ENCODE results near the gene FOXP2. TPM values are rescaled to one million over a fixed set of nuclear protein-coding genes. Genes with fewer than 3 reads are reported as not detected.
"Not testable (repeated sequence)": the region's sequence is repeated elsewhere in the genome, so short reads cannot be mapped to it uniquely, and the experiment has no call there.

The FOXP2 gene
- total RNA-seq, 1 donor from 2014 or later = 7.6 TPM

DNA sequence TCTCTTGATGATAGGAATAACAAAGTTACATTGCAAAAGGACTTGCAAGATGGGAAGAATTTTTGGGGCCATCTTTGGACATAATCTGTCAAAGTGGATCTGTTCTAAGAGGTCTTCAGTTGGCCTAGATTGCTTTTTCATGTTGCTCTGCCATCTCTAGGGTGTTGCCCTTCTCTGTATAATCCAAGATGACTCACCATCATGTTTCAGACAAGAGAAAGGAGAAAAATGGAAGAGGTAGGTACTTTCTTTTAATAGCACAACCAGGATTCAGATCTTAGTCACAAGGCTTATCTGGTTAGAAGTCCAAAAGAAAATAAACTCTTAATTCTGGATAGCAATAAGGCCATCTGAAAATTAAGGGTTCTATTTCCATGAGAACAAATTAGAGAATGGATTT lies 38.7 kb upstream of the FOXP2 start:
- intact Hi-C loops (cut with DNase I) = no loop called here
- no peaks in the 10 kb centered on the region for H3K9me3 ChIP-seq
- TF ChIP-seq, protein P1, sequence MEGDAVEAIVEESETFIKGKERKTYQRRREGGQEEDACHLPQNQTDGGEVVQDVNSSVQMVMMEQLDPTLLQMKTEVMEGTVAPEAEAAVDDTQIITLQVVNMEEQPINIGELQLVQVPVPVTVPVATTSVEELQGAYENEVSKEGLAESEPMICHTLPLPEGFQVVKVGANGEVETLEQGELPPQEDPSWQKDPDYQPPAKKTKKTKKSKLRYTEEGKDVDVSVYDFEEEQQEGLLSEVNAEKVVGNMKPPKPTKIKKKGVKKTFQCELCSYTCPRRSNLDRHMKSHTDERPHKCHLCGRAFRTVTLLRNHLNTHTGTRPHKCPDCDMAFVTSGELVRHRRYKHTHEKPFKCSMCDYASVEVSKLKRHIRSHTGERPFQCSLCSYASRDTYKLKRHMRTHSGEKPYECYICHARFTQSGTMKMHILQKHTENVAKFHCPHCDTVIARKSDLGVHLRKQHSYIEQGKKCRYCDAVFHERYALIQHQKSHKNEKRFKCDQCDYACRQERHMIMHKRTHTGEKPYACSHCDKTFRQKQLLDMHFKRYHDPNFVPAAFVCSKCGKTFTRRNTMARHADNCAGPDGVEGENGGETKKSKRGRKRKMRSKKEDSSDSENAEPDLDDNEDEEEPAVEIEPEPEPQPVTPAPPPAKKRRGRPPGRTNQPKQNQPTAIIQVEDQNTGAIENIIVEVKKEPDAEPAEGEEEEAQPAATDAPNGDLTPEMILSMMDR (IDR thresholded peaks at IDR 0.05) = no peak
- no peak for DNase-seq
- no peaks in the 10 kb centered on the region for H3K36me3 ChIP-seq
- ATAC-seq = no peak
- no peak overlapping the region for H3K27ac ChIP-seq
- no peaks in the 10 kb centered on the region for H3K27me3 ChIP-seq
- no peaks in the 10 kb centered on the region for H3K4me1 ChIP-seq
- H3K4me3 ChIP-seq = no peak overlapping the region

DNA sequence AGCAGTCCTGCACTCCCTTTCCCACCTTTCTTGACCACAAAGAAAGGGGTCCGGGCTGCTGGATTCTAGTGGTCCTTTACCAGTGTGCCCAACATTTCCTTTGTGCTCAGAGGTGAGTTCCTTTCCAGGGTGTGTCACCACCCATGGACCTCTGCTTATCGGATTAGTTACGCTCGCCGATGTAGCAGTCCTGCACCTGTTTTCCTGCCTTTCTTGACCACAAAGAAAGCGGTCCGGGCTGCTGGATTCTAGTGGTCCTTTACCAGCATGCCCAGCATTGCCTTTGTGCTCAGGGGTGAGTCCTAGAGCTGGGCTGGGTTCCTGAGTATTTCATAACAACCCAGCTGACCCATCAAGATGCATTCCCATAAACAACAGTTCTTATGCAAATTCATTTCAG lies 30.7 kb upstream of the FOXP2 start:
- intact Hi-C loops (cut with DNase I); ATAC-seq: not testable (repeated sequence)

DNA sequence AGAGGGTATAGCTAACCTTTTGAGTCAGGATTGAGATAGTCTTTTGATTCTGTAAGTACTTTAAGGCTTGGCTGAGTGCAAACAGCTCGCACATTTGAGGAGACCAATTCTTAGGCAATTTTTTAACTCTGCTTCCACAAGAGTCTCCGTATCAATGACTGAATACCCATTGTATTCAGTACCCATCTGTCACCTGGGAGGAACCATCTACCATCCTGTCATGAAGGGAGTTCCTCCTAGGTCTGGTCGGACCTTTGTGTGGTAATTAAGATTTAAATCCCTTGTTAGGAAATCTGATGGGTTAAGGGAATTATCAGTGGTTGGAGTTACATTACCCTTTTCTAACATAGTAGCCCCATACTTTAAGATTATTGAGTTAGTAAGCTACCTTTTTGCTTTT lies 30.3 kb upstream of the FOXP2 start:
- H3K4me3 ChIP-seq; H3K4me1 ChIP-seq; H3K36me3 ChIP-seq; H3K27me3 ChIP-seq; ATAC-seq; intact Hi-C loops (cut with DNase I); H3K9me3 ChIP-seq; H3K27ac ChIP-seq; DNase-seq: not testable (repeated sequence)

More for the DNA sequence above, 30.7 kb upstream of the FOXP2 start:
- H3K27ac ChIP-seq, H3K4me1 ChIP-seq, DNase-seq, H3K9me3 ChIP-seq, H3K4me3 ChIP-seq, H3K27me3 ChIP-seq, H3K36me3 ChIP-seq: not testable (repeated sequence)

DNA sequence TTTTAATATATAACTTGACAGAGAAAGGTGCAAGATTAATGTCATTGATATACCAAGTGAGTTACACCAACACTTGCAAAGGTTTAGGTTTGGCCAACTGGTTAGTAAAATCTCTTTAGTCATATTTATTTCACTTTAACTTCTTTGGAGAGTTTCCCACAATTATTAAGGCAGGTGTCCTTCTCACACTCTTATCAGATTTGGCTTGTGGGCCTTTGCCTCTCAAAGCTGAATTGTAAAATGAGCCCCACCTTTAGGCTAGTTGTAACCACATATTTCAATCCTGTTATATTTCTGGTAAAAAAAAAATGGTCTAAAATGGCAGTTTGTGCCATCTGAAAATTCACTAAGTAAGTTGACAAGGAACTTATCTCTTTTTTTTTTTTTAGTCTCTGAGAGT lies 26.6 kb upstream of the FOXP2 start:
- no peaks in the 10 kb centered on the region for H3K36me3 ChIP-seq
- H3K9me3 ChIP-seq = no peaks in the 10 kb centered on the region
- no peak for DNase-seq
- H3K27me3 ChIP-seq = no peaks in the 10 kb centered on the region
- no peak for ATAC-seq
- TF ChIP-seq, protein P1 (IDR thresholded peaks at IDR 0.05) = no peak
- H3K27ac ChIP-seq = no peak overlapping the region
- intact Hi-C loops (cut with DNase I) = no loop called here
- no peaks in the 10 kb centered on the region for H3K4me1 ChIP-seq
- no peak overlapping the region for H3K4me3 ChIP-seq

DNA sequence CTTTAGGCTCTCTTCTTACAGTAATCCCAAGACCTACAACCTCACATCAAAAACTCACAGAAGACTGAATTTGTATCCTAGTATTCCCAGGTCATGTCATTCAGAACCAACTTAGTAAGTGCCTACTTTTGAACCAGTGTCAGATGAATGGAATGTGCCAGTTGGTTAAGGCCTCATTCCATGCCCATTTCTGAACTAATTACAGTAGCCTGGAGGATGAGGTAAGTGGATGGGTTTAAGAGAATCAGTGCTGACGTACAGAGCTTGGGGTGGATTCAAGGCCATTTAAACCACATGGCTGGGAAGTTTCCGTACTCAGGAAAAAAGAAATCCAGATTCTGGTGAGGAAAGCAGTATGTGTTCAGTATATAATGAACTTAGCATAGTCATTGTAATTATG lies 21.9 kb upstream of the FOXP2 start:
- H3K4me1 ChIP-seq = no peaks in the 10 kb centered on the region
- intact Hi-C loops (cut with DNase I) = no loop called here
- TF ChIP-seq, protein P1 (IDR thresholded peaks at IDR 0.05) = no peak
- no peak overlapping the region for H3K4me3 ChIP-seq
- H3K27me3 ChIP-seq = no peaks in the 10 kb centered on the region
- H3K36me3 ChIP-seq = no peaks in the 10 kb centered on the region
- no peak overlapping the region for H3K27ac ChIP-seq
- no peak for ATAC-seq
- DNase-seq = no peak
- no peaks in the 10 kb centered on the region for H3K9me3 ChIP-seq

DNA sequence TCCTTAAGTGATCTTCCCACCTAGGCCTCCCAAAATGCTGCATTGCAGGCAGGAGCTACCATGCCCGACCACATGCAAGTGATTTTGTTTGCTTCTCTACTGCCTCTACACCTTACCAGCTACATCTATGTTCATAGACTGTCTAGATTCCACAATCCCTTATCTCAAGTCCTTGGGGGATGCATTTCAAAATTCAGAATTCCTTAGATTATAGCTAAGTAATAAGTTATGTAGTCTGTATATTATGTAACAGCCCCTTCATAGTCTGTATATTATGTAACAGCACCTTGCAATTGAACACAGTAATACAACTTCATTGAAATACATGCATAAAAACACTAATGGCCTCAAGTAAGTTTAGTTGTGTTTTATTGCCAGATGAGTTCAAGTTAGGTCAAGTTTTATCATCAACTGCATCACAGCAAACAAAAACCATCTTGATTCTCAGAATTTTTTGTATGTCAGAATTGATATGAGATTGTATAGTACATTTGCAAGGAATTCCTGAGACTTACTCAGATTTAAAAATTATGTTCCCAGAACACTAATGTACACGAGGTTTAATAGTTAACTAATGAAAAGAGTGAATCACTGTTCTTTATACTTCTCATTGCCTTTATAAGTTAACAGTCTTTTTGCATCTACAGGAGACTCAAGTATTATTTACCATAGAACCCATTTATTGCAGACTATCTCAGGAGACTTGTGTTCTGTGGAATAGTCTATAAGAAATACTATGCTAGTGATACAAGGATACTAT lies 11.6 kb upstream of the FOXP2 start:
- intact Hi-C loops (cut with DNase I) = no loop called here
- Histone ChIP-seq H3K9me3 (no peaks in the 10 kb centered on the region), H3K4me1 (no peaks in the 10 kb centered on the region), H3K36me3 (no peaks in the 10 kb centered on the region), H3K27ac (no peak overlapping the region), H3K27me3 (no peaks in the 10 kb centered on the region), H3K4me3 (no peak overlapping the region)
- DNase-seq (no peak), ATAC-seq (no peak)
- TF ChIP-seq, protein P1 (IDR thresholded peaks at IDR 0.05) = no peak

DNA sequence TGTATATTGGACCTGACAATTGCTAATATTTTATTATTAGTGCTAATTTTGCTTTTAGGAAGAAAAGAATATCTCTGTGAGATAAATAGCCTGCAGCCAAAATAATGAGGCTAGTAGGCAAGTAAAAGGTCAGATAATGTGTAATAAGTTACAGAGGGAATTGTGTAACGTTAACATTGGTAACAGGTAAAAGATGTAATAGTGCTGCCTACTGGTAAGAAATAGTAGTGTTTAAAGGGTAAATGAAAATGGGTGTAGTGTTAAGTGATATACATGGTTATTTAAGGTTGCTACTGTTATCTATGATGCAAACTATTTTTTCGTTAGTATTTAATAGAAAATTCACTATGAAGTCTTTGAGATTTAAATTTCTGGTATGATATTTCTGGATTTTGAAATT lies 9.2 kb upstream of the FOXP2 start:
- peak; percentile 78 for ATAC-seq

More for the DNA sequence above, 9.2 kb upstream of the FOXP2 start:
- DNase-seq = no peak
- no peaks in the 10 kb centered on the region for H3K36me3 ChIP-seq
- intact Hi-C loops (cut with DNase I) = no loop called here
- no peak overlapping the region for H3K4me3 ChIP-seq
- H3K27ac ChIP-seq = no peak overlapping the region
- no peaks in the 10 kb centered on the region for H3K4me1 ChIP-seq
- TF ChIP-seq, protein P1 (IDR thresholded peaks at IDR 0.05) = peak; percentile 38
- no peaks in the 10 kb centered on the region for H3K27me3 ChIP-seq
- no peaks in the 10 kb centered on the region for H3K9me3 ChIP-seq
